ENCODE data around the gene ME1.

Gene ME1

DNA sequence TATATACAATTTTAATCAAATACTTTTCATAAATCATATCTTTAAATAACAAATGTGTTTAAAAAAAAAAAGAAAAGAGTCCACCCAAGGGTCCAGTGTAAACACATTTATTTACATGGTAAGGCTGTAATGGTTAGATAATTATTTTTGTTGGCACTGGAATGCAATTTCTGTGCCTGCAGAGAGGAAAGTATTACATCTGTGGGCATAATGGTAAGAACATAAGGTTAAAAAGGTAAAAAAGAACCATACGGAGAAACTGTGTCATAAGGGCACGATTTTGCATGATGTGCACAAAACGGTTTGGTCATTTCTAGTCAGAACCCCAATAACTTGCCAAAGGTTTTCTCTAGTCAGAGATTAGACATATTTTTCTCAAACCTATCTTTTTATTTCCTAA is 183.4 kb downstream of the ME1 start:
- Histone ChIP-seq H3K9me3 (ENCODE audit: control insufficient read depth, insufficient read depth, low read depth, low read length) (no peaks in the 10 kb centered on the region), H3K27ac (ENCODE audit: extremely low read depth, low read depth, low read length) (no peak overlapping the region), H3K36me3 (ENCODE audit: control insufficient read depth in 2 of 2, insufficient read depth in 1 of 2, low read length in 2 of 2) (peaks cover 0 to 23% of the 10 kb centered on the region in 2 experiments; a peak in 1 of 3 replicates), H3K4me1 (ENCODE audit: control insufficient read depth, insufficient read depth, low read length) (0 out of 2 replicates have a peak, but pooled peaks cover 2% of the 10 kb centered on the region), H3K4me3 (ENCODE audit: low read depth, low read length) (no peak overlapping the region)
- CTCF ChIA-PET, result no interaction called here
- POLR2A ChIA-PET, result no interaction called here
- TF ChIP-seq, protein P1, sequence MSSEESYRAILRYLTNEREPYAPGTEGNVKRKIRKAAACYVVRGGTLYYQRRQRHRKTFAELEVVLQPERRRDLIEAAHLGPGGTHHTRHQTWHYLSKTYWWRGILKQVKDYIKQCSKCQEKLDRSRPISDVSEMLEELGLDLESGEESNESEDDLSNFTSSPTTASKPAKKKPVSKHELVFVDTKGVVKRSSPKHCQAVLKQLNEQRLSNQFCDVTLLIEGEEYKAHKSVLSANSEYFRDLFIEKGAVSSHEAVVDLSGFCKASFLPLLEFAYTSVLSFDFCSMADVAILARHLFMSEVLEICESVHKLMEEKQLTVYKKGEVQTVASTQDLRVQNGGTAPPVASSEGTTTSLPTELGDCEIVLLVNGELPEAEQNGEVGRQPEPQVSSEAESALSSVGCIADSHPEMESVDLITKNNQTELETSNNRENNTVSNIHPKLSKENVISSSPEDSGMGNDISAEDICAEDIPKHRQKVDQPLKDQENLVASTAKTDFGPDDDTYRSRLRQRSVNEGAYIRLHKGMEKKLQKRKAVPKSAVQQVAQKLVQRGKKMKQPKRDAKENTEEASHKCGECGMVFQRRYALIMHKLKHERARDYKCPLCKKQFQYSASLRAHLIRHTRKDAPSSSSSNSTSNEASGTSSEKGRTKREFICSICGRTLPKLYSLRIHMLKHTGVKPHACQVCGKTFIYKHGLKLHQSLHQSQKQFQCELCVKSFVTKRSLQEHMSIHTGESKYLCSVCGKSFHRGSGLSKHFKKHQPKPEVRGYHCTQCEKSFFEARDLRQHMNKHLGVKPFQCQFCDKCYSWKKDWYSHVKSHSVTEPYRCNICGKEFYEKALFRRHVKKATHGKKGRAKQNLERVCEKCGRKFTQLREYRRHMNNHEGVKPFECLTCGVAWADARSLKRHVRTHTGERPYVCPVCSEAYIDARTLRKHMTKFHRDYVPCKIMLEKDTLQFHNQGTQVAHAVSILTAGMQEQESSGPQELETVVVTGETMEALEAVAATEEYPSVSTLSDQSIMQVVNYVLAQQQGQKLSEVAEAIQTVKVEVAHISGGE (tag by site-specific recombination; conservative IDR thresholded peaks at IDR 0.05; ENCODE audit: low read depth), result no peak
- TF ChIP-seq KLF1 (tag by site-specific recombination; IDR thresholded peaks at IDR 0.05) (no peak), ZNF777 (tag by site-specific recombination; IDR thresholded peaks at IDR 0.05; ENCODE audit: borderline replicate concordance) (no peak), ZNF548 (tag by site-specific recombination; IDR thresholded peaks at IDR 0.05) (no peak), ZBTB21 (tag by site-specific recombination; IDR thresholded peaks at IDR 0.05) (no peak), ZNF266 (tag by site-specific recombination; IDR thresholded peaks at IDR 0.05; ENCODE audit: low read depth) (no peak), ZNF501 (tag by site-specific recombination; IDR thresholded peaks at IDR 0.05) (no peak)

- Histone ChIP-seq H3K4me1 (ENCODE audit: control insufficient read depth, insufficient read depth, low read length) (no peaks in the 10 kb centered on the region), H3K4me3 (ENCODE audit: low read depth, low read length) (no peak overlapping the region), H3K9me3 (ENCODE audit: control insufficient read depth, insufficient read depth, low read depth, low read length) (no peaks in the 10 kb centered on the region), H3K36me3 (ENCODE audit: control insufficient read depth in 2 of 2, insufficient read depth in 1 of 2, low read length in 2 of 2) (no peaks in the 10 kb centered on the region), H3K27ac (ENCODE audit: extremely low read depth, low read depth, low read length) (no peak overlapping the region)
- ChIA-PET POLR2A (no interaction called here), CTCF (interaction anchor here (0.7 to 3.3 kb wide), 6 partner anchors 9 to 305 kb away, joined by 4 to 21 read pairs (median 6); partner anchors contain the start of gene PRSS35)
- TF ChIP-seq ZBTB49 (tag by site-specific recombination; IDR thresholded peaks at IDR 0.05; ENCODE audit: low read depth) (no peak), ZNF513 (tag by site-specific recombination; IDR thresholded peaks at IDR 0.05) (no peak), ZNF76 (tag by site-specific recombination; IDR thresholded peaks at IDR 0.05; ENCODE audit: borderline replicate concordance, low read depth) (no peak), IKZF3 (tag by site-specific recombination; IDR thresholded peaks at IDR 0.05) (no peak), ZNF692 (tag by site-specific recombination; IDR thresholded peaks at IDR 0.05) (no peak)
- TF ChIP-seq, protein P2, sequence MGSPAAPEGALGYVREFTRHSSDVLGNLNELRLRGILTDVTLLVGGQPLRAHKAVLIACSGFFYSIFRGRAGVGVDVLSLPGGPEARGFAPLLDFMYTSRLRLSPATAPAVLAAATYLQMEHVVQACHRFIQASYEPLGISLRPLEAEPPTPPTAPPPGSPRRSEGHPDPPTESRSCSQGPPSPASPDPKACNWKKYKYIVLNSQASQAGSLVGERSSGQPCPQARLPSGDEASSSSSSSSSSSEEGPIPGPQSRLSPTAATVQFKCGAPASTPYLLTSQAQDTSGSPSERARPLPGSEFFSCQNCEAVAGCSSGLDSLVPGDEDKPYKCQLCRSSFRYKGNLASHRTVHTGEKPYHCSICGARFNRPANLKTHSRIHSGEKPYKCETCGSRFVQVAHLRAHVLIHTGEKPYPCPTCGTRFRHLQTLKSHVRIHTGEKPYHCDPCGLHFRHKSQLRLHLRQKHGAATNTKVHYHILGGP (tag by site-specific recombination; IDR thresholded peaks at IDR 0.05), result no peak
These were observed 199.7 kb downstream of the ME1 start for GRCh38 chr6:83231146-83231545.
